ENCODE measurements around the gene TMEM121.

GRCh38 chr14:105492971-105493871 is 33.2 kb upstream of the TMEM121 start:
- TF ChIP-seq CTCF (IDR thresholded peaks at IDR 0.05) (no peak), POLR2A (IDR thresholded peaks at IDR 0.05) (no peak), POLR2AphosphoS5 (IDR thresholded peaks at IDR 0.05; ENCODE audit: insufficient read depth in 1 of 2, low read depth in 1 of 2) (no peak)
